Hematopoietic multipotent progenitor cell treated with erythropoietin and hydrocortisone succinate and interleukin-3 and kit ligand, for 4 days (in vitro differentiated cells): ENCODE measurements around the gene ZNF654.
A peak's percentile ranks its signal among the peaks of the same experiment; 100 is the strongest.
"Not testable (repeated sequence)": the region's sequence is repeated elsewhere in the genome, so short reads cannot be mapped to it uniquely, and the experiment has no call there.

ENCODE experiments used
- DNase-seq: peaks from one replicate; pipeline ENCODE4 v3.0.0-alpha.2; 2015

ZNF654 gene

DNA sequence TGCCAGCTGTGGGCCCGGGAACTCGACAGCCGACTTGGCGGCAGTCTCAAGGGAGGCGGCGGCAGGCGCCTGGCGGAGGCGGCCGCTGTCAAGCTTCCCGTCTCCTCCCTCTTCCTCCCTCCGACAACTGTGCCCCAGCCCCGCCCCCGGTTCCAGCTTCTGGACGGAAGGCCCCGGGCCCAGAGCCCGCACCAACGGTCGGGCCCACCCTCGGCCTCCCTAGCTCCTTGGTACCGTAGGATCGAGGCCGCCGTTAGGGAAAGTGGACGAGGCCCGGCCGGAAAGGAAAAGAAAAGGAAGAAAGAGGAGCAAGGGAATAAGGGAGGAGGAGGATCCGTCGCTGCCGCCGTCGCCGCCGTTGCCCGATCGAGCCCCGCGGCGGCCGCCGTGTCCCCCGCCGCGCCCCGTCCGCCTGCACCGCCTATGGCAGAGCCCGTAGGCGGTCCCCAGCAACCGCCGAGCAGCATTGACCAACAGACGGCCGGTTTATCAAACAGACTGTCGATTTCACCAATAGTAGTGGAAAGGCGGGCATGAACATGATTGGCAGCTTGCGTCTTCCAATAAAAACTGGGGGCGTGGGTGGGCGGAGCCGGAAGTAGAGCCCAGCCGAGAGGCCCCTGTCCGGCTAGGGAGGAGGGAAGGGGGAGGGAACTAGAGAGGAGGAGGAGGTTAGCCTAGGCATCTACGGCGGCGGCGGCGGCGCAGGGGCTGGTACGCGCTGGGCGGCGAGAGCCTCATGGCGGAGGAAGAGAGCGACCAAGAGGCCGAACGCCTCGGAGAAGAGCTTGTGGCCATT is at the start of gene ZNF654, which contains the start of gene CGGBP1:
ZNF654 (plus strand) TSS at position 675 of the 799 bp plus-strand sequence; CDS start at position 740, 65 bp downstream.
CGGBP1 (minus strand) TSS at position 425 of the 799 bp plus-strand sequence. CDS start 3,029 bp downstream, outside the sequence.
- DNase-seq, result peak; percentile 100

DNA sequence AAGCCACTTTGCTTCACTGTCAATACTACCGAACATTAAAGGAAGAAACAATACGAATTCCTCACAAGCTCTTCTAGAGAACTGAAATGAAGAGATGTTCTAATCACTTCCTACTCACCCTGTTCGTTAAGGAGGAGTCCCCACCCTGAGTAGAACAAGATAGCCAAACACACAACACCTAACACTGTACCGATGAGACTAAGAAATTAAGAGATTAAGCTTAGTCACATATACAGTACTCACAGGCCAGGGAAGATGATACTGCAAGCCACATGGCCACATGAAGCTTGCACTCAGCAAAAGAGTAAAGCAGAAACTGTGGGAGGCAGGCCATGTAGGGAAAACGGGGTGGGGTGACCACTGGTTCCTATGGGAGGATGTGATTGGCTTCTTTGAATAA is 48.2 kb upstream of the ZNF654 start:
- DNase-seq, result no peak

DNA sequence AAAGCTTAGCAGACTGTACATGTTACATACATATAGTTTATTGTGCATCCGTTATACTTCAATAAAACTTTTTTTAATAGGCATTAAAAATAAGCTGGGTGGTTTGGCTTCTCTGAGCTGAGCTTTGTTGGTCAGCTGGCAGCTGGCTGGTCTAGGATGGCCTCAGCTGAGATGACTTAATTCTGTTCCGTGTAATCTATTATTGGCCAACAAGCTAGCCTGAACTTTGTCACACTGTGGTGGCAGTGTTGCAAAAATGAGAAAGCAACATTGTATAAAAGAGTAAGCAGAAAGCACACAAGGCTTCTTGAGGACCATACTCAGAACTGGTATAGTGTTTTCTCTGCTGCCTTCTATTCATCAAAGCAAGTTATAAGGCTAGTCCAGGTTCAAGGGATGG is 45.5 kb upstream of the ZNF654 start:
- DNase-seq, result no peak

DNA sequence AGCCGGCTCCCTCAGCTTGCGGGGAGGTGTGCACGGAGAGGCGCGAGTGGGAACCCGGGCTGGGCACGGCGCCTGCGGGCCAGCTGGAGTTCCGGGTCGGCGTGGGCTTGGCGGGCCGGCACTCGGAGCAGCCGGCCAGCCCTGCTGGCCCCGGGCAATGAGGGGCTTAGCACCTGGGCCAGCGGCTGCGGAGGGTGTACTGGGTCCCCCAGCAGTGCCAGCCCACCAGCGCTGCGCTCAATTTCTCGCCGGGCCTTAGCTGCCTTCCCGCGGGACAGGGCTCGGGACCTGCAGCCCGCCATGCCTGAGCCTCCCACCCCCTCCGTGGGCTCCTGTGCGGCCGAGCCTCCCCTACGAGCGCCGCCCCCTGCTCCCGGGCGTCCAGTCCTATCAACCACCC is 43.4 kb upstream of the ZNF654 start:
- not testable (repeated sequence) for DNase-seq

DNA sequence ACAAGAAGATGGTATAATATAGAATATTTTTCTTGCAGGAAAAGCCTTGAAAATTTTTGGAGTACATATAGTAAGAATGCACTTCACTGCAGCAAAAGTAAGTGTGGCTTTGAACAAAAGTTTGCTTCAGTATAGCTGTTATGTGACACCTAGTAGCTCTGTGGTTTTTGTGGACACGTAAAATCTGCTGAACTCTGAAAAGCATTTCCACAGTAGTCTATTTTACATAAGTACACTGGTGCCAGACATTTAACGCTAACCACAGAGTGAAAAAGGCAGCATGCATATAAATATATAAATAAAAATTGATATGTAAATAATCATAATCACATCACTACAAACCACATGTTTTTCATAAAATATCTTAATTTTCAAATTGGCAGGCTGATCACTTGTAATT is 40.0 kb upstream of the ZNF654 start:
- peak; percentile 61 for DNase-seq

DNA sequence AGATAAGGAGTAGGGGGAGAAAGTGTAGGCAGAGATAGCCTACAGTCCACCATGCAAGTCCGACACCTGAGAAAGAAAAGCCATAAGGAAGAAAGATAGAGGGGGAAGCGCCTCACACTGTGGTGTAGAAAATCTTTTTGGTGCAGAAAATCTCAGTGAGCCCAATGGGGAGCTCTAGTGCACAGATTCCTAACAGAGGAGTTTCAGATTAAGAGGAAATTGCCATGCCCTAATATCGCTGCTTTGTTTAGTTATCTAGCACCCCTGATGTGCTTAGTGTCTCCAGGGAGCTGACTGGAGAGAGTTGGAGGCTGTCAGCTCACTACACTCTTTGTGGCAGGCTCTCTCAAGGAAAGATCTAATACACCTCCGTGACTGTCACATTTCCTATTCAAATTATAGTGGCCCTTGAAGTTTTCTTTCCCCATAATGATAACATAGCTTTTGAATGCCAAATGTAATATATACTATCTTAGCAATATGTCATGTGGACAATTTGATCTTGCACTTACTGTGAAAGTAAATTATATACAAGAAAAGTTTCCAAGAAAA is 34.0 kb upstream of the ZNF654 start:
- DNase-seq, result no peak

DNA sequence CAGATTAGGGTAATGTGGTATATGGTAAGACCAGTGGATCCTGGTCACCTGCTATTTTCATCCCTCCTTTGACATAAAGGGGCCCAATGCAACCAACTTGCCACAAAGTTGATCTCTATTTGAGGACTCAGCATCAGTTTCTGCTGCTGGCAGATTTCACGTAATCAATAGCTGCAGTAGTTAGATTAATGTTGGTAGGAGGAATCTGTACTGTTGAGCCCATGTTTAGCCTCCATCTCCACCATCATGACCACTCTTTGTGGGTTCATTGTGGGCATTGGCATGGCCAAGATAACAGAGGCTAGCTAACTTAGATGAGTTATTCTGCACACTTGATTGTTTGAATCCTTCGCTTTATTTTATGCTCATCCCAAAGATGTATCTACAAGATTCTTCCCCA is 30.2 kb upstream of the ZNF654 start:
- DNase-seq, result peak; percentile 78

DNA sequence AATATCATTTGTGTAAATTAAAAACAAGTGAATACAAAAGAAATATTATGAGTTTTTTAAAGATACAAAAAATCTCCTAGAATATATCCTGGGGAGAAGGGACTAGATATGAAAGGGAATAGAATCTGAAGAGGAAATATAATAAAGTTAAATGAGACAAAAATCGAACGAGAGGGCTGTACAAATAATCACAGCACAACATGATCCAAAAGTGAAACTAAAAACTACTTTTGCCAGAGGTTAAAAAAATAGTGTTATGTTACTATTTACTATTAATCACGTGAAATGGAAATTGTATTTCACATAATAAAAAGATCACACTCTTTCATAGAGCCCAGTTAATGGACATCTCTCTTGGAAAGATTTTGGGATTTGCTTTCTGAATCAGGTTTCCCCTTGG is 28.8 kb upstream of the ZNF654 start:
- DNase-seq, result no peak

DNA sequence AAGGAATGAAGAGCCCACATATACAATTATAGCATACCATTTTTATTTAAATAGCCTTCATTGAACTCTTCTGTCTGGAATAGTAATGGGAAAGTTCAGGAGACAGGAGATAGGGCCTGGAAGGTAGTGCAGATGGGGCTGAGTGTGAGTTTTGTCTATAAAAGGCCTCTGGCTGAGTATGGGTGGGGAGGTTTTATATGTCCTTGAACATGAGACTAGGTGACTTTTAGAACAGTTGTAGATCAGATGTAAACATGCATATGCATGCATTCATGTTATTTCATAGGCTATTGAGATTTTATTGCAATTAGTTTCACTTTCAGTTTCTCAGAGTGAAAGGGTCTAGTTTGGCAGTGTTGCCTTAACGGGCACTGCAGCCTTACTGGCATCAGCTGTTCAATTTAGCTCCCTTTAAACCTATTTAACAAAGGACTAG is 27.4 kb upstream of the ZNF654 start:
- DNase-seq, result peak; percentile 71

DNA sequence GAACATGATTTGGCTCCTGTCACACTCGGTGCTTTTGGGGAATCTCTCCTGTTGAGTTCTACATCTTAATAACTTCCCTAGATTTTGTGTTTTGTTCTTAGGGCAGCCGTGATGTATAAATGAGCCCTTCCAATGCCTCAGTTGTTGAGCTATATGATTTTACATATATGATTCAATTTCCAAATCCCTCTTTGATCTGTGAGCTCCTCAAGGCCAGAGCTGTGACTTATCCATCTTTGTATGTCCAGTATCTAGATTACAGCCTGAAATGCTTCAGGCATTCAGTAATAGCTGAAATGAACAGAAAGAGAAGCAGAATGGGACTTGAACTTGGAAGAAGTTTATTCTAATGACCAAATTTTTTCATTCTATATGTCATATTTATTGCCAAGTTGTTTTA is 26.8 kb upstream of the ZNF654 start:
- no peak for DNase-seq

DNA sequence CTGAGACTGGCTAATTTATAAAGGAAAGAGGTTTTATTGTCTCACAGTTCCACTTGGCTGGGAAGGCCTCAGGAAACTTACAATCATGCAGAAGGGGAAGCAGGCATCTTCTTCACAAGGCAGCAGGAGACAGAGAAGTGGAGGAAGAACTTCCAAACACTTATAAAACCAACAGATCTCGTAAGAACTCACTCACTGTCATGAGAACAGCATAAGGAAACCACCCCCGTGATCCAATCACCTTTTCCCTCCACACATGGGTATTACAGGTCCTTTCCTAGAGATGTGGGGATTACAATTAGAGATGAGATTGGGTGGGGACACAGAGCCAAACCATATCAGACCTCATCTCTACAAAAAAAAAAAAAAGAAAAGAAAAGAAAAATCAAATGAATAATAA is 26.0 kb upstream of the ZNF654 start:
- DNase-seq, result no peak

DNA sequence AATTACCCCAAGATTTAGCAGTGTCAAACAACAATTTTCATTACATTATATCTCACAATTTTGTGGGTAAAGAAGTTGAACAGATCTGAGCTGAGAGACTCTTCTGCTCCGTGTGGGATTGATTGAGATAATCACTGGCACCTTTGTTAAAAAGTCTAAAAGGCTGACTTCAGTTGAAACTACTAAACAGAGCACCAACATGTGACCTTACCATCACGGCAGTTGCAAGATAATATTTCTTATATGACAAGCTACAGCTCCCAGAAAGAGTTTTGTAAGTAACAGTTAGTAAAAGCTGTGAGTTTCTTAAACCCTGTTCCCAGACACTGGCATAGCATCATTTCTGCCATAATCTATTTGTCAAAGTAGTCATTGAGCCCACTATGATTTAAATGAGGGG is 25.2 kb upstream of the ZNF654 start:
- peak; percentile 73 for DNase-seq

DNA sequence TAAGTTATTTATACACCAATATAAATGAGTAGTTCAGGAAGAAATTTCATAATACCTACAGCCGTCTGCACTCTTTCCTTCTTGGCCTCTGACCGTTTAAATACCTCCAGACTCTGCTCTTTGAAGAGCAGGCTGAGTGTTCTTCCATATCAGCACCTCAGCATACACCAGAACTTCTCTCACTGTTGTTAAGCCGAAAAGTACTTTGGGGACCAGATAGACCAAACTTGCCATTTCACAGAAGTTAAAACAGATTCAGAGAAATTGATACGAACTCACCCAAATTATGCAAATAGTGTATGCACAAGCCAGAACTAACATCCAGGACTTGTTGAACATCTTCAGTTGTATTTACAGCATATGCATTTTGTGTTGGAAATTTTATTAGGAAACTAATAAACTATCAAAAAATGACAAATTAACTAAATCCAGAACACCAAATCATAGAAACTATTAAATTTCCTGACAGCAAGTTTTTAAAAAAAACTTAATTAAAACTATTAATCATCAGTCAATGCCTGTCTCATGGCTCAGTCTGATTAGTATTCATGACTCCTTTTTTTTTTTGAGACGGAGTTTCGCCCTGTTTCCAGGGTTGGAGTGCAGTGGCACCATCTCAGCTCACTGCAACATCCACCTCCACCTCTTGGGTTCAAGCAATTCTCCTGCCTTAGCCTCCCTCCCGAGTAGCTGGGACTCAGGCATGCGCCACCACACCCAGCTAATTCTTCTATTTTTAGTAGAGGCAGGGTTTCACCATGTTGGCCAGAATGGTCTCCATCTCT is 24.4 kb upstream of the ZNF654 start:
- peak; percentile 77 for DNase-seq

DNA sequence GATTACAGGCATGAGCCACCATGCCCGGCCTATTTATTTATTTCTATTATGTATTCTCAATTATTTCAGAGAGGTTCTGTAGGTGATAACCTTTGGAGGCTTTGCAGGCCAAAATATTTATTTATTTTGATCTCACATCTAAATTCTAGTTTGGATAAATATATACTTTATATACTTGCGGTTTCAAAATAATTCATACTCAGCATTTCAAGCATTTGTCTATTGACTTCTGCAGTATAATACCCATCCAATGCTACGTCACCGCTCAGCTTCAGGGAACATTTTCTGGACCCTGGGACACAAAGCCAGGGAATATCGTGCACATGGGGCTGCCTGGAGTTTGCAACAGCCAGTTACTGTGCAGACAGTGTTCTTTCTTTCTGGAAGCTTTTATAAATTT is 22.8 kb upstream of the ZNF654 start:
- DNase-seq, result no peak

DNA sequence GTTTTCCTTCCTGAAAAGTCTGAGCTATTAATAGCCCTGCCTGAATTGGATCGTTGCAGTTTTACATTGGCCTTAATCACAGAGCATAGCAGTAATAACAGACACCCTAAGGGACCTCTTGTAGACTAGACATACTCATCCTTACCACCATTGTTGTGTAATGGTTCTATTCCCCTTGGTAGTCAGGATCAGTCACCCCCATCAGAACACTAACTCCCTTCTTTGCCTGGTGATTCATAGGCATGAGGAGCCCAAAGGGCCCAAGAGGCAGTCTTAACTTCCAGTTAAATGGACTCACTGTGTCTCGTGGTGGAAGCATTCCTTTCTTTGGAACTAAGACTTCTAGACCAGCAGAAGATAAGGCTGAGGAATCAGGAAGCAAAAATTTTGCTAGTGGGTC is 20.5 kb upstream of the ZNF654 start:
- no peak for DNase-seq

DNA sequence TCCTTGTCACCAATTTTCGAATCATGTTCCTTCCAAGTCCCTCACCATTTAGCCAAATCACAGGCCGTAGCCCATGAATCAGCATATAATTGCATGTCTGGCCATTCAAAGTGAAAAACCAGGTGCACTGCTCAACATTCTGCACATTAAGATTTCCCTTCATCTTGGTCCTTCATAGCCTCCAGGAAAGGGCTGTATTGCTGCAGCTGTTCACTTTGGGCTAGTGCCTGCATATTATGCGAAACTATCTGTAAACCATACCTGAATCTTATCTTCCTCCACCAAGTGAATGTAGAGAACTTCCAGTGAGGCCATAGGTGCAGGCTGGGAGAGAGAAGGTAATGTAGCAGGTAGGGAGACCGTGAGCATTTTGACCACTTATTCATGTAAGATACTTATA is 18.5 kb upstream of the ZNF654 start:
- no peak for DNase-seq

DNA sequence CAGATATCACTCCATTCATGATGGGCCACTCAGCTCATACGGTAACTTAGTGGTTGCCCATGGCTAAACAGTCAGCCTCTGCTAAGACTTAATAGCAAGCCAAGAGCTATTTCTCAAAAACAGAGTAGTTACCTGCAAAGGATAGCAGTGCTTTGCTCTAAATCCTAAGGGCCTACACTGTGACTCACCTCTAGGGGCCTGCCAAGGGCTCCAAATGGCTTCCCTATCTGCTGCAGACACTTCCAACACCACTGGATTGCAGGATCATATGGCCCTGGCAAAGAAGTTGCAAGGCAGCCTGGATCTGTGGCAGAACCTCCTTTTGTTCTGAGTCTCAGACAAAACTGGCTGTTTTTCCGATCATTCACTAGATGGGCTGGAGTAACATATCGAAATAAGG is 18.1 kb upstream of the ZNF654 start:
- no peak for DNase-seq

DNA sequence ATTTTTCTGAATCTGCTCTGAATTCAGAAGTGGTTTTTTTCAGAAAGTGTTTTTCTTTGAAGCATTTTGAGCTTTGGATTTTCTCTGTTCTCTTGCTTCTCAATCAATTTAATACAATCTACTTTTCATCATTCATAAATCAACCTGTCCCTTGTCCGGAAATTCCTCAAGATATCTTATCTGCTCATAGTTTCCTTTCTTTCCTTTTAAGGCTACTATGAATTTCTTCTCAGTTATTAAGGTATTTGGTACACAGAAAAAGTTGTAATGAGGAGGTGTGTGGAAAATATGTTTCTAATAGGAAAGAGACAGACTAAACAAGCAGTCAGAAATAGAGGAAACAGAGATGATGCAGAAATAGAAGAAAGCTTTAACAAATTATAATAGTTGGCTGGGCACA is 14.6 kb upstream of the ZNF654 start:
- DNase-seq, result no peak

DNA sequence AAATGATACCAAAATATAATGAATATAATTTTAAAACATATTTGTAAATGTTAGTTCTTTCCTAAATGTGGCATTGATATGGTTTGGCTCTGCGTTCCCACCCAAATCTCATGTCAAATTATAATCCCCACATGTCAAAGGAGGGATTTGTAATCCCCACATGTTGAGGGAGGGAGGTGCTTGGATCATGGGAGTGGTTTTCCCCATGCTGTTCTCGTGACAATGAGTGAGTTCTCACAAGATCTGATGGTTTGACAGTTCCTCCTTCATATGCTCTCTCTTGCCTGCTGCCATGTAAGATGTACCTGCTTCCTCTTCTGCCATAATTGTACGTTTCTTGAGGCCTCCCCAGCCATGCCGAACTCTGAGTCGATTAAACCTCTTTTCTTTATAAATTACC is 12.3 kb upstream of the ZNF654 start:
- DNase-seq, result no peak

DNA sequence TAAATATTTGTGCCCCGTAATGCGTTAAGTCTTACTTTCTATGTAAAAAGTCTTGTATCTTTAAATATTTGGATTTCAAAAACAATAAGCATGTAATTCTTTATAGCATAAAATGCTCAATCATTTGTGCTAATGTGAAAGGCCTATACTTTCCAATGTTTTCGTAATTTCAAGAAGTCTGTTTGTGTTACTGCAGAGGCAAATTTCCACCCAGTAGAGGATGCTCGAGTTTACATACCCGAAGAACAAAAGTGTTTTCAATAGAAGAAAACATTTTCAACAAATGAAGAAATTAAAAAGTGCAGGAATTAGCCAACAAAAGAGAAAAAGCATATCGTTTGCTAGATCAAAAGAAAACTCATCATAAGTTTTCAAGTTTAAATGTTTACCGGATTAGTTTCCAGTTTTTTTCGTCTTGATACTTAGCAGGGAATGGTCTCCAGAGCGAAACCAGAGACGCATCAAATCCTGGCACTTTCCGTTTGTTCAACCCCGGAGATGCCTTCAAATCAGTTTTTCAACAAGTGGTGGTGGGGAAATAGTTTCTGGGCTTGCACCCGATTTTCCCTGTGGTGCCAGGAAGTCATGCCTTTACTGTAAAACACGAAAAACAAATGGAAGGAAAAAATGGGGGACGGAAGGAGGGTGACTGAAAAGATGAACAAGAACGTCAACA is 1.3 kb upstream of the ZNF654 start:
- peak; percentile 35 for DNase-seq

DNA sequence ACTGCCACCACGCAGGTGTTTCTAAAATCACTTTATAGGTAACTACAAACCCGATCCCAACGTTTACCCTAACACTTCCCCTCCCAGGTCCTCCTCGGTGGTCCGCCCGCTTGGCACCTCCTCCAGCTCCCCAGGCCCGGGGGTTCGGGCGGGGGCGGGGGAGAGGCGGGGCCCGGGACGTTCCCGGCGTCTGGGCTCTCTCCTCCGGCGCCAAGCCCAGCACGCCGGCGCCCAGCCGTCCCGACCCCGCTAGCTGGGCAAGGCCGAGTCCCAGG is 812 bp upstream of the ZNF654 start:
- no peak for DNase-seq

DNA sequence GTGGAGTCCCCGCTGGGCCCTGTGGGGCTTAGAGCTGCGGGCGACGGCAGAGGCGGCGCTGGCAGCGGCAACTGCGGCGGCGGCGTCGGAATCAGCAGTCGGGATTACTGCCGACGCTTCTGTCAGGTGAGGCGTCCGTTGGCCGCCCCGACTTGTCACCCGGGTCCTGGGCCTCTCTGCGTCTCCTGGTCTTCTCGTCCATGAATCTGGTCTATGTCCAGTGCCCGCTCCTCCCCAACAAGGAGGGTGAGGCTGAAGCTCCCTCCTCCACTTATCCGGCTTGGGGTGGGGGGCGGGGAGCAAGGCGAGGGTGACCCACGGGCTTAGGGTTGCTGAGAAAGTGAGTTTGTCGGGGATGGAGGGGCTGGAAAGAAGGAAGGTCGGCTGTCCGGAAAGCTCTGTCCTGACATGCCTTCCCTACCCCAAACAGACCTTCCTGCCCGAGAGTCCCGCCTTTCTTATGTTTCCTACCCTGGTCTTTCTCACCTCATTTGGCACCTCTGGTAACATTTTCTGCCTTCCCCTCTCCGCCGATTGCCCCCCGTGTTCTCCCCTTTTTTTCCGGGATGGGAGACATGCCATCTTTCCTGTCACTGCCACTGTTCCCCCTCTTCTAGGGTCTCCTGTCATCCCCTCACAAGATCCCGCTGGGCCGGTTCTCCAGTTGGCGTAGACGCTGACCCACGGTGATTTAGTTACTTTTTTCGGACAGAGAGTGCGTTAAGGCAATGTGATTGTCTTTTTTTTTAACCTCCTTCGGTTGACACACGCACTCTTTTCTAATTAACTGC is 520 bp downstream of the ZNF654 start:
- no peak for DNase-seq

DNA sequence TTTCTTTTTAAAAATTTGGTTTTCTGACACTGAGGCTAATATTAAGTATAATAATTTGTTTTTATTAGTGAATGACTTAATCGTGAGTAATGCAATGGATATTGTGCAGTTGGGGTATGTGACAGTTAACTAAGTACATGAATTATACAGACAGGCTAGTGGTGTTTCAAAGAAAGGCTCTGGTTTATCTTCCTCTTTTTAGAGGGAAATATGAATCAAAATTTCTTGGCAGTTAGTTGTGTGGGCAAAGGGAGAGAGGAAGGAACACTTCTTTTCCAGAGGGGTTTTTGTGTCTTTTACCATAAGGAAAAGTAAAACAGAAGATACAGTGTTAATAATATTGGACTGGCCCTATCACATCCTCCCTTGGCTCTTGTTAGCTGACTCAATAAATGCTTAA is 2.7 kb downstream of the ZNF654 start:
- DNase-seq, result peak; percentile 65
